Dermis blood vessel endothelial cell (primary cell): ENCODE results near the gene CEP170B. TPM values are rescaled to one million over a fixed set of nuclear protein-coding genes. Genes with fewer than 3 reads are reported as not detected.
"Not testable (repeated sequence)": the region's sequence is repeated elsewhere in the genome, so short reads cannot be mapped to it uniquely, and the experiment has no call there.

Experiments used
- DNase-seq: peaks from one replicate; pipeline ENCODE4 v3.0.0; 2010
- total RNA-seq: library from RNA; depleted of rRNA; stranded (reverse); fragments of >200 nt; gene quantifications from 2 replicates; pipeline ENCODE4 v1.2.3, GENCODE V29; 2014

CEP170B gene
- total RNA-seq, 1 donor from 2014 or later, result 9.0 TPM

GRCh38 chr14:104933746-104934733, 69.0 kb downstream of the CEP170B start:
- no peak for DNase-seq

- no peak for DNase-seq
Observed at GRCh38 chr14:104935026-104935650, 70.1 kb downstream of the CEP170B start.

- DNase-seq, result no peak
Observed at GRCh38 chr14:104935955-104936354, 70.9 kb downstream of the CEP170B start.

- no peak for DNase-seq
Observed at GRCh38 chr14:104936361-104937155, 71.5 kb downstream of the CEP170B start.

- no peak for DNase-seq
Observed at GRCh38 chr14:104937161-104937560, 72.1 kb downstream of the CEP170B start.

GRCh38 chr14:104937694-104938365, 72.8 kb downstream of the CEP170B start:
- DNase-seq, result no peak

GRCh38 chr14:104938436-104938835, 73.4 kb downstream of the CEP170B start:
- no peak for DNase-seq

- no peak for DNase-seq
Observed at GRCh38 chr14:104938960-104939359, 73.9 kb downstream of the CEP170B start.

- no peak for DNase-seq
Observed at GRCh38 chr14:104939666-104940410, 74.8 kb downstream of the CEP170B start.

- peak; percentile 12 for DNase-seq
Observed at GRCh38 chr14:104940526-104941150, 75.6 kb downstream of the CEP170B start.

- no peak for DNase-seq
Observed at GRCh38 chr14:104941508-104942365, 76.7 kb downstream of the CEP170B start.

- no peak for DNase-seq
Observed at GRCh38 chr14:104942586-104942985, 77.5 kb downstream of the CEP170B start.

GRCh38 chr14:104943216-104944015, 78.3 kb downstream of the CEP170B start:
- DNase-seq, result not testable (repeated sequence)

- DNase-seq, result not testable (repeated sequence)
Observed at GRCh38 chr14:104944016-104944308, 78.9 kb downstream of the CEP170B start.

- not testable (repeated sequence) for DNase-seq
Observed at GRCh38 chr14:104944436-104945205, 79.6 kb downstream of the CEP170B start.

- DNase-seq, result not testable (repeated sequence)
Observed at GRCh38 chr14:104945266-104945665, 80.2 kb downstream of the CEP170B start.
